ENCODE data around the gene CACNA1E.

The CACNA1E gene

DNA sequence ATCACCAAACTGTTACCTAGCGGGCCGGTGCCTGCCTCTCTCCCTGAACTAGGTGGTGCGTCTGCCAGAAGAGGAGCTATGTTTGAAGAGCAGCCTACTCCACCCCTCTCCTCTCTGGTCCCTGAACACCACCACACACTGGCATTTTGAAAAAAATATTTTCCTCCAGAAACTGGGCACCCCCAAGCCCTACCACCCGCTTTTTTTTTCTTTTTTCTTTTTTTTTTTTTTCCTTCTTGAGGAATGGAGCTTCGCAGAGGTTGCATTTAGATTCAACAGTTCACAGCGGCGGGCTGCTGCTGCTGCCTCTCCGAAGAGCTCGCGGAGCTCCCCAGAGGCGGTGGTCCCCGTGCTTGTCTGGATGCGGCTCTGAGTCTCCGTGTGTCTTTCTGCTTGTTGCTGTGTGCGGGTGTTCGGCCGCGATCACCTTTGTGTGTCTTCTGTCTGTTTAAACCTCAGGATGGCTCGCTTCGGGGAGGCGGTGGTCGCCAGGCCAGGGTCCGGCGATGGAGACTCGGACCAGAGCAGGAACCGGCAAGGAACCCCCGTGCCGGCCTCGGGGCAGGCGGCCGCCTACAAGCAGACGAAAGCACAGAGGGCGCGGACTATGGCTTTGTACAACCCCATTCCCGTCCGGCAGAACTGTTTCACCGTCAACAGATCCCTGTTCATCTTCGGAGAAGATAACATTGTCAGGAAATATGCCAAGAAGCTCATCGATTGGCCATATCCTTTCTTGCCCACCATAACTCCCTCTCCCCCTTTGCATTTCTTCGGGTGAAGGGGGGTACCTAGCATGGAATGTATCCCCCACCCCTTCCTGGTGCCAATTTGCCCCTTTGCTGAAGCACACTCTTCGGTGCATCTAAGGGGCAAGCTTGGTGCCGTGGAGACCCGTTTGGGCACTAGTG, at the start of gene CACNA1E:
TSS of gene CACNA1E (plus strand) at position 233 of the 911 bp plus-strand sequence. CDS start at position 461, 228 bp downstream.
- H3K4me2 ChIP-seq: no peak within 1 kb of the TSS
- H4K20me1 ChIP-seq: no peaks in the 10 kb centered on the region
- H3K4me3 ChIP-seq: no peak within 1 kb of the TSS
- no peak for TF ChIP-seq Cebpa-rat (IDR thresholded peaks at IDR 0.05)
- peaks cover 7% of the 10 kb centered on the region; the same call in 1 of the 2 replicates for H3K4me1 ChIP-seq
- no peak within 1 kb of the TSS for H3K27ac ChIP-seq
- H3K36me3 ChIP-seq: no peaks in the 10 kb centered on the region
- peaks cover 42% of the 10 kb centered on the region for H3K9me3 ChIP-seq
- H3K27me3 ChIP-seq: peaks cover 57% of the 10 kb centered on the region
- H3K9ac ChIP-seq: no peak within 1 kb of the TSS

DNA sequence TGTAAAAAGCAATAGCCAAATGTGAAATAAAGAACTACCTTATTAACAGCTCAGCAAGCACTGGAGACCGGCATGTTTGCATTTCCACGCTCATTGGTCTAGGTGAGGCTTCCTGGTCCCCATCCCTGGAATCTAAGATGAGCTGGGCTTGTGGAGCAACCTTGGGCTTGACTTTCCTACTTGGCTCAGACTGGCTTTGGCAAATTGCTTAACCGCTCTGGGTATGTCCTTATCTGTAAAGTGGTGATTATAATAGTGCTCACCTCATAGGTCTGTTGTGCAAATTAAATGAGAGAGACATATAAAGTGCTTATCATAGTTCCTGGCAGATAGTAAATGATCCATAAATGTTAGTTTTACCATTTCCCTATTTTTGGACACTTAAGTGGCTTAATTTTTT, 49.4 kb upstream of the CACNA1E start:
- no peaks in the 10 kb centered on the region for H3K9me3 ChIP-seq
- no peaks in the 10 kb centered on the region for H3K27me3 ChIP-seq
- TF ChIP-seq Cebpa-rat (IDR thresholded peaks at IDR 0.05): no peak

DNA sequence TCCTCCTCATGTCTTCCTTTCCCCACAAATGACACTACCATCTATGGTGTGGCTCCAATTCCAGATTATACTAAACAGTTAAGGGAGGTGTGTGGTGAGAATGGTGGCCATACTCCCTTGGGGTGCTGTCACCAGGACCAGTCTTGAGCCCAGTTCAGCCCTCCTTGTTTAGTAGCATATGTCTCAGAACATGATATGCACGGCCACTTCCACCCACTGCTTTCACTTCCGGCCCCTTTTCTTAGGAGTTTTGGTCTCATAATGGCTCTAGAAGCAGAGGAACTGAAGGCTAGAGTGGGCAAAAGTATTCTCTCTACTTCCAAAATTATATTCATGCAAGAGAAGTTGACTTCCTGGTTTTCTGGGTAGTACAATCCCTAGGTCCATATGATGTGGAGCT, 45.3 kb upstream of the CACNA1E start:
- no peaks in the 10 kb centered on the region for H4K20me1 ChIP-seq
- no peak overlapping the region for H3K27ac ChIP-seq
- no peaks in the 10 kb centered on the region for H3K4me1 ChIP-seq
- no peaks in the 10 kb centered on the region for H3K9me3 ChIP-seq
- no peak overlapping the region for H3K4me3 ChIP-seq
- H3K36me3 ChIP-seq: no peaks in the 10 kb centered on the region
- no peak overlapping the region for H3K9ac ChIP-seq
- no peak overlapping the region for H3K4me2 ChIP-seq
- TF ChIP-seq Cebpa-rat (IDR thresholded peaks at IDR 0.05): no peak
- H3K27me3 ChIP-seq: no peaks in the 10 kb centered on the region

More for the DNA sequence above, 49.4 kb upstream of the CACNA1E start:
- Histone ChIP-seq H3K36me3 (no peaks in the 10 kb centered on the region), H3K27ac (no peak overlapping the region), H4K20me1 (no peaks in the 10 kb centered on the region), H3K4me1 (peaks cover 8% of the 10 kb centered on the region; the same call in 1 of the 2 replicates), H3K9ac (no peak overlapping the region), H3K4me2 (no peak overlapping the region), H3K4me3 (no peak overlapping the region)

DNA sequence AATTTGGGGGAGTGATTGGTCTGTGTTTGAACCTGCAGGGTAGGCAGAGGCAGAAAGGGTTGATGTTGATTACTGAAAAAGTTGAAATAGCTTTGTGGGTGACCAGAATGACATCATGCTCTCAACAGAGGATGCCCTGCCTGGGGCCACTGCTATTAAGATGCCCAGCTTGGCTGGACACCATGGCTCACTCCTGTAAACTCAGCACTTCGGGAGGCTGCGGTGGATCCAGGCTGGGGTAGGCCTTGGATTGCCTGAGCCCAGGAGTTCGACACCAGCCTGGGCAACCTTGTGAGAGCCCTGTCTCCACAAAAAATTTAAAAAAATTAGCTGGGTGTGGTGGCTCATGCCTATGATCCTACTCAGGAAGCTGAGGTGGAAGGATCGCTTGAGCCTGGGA, 42.8 kb upstream of the CACNA1E start:
- H3K27me3 ChIP-seq: no peaks in the 10 kb centered on the region
- H3K9me3 ChIP-seq: no peaks in the 10 kb centered on the region
- H3K9ac ChIP-seq: no peak overlapping the region
- H4K20me1 ChIP-seq: no peaks in the 10 kb centered on the region
- H3K4me1 ChIP-seq: no peaks in the 10 kb centered on the region
- no peak overlapping the region for H3K27ac ChIP-seq
- H3K36me3 ChIP-seq: no peaks in the 10 kb centered on the region
- TF ChIP-seq Cebpa-rat (IDR thresholded peaks at IDR 0.05): no peak
- H3K4me2 ChIP-seq: no peak overlapping the region
- no peak overlapping the region for H3K4me3 ChIP-seq

DNA sequence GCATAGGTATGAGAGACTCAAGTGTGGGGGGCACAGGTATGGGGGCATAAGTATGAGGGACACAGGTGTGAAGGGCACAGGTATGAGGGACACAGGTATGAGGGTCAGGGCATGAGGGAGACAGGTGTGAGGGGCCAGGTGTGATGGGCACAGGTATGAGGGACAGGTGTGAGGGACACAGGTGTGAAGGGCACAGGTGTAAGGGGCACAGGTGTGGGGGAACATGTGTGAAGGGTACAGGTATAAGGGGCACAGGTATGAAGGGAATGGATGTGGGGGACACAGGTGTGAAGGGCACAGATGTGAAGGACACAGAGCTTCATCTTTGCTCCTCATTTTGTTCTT, 41.2 kb upstream of the CACNA1E start:
- no peaks in the 10 kb centered on the region for H3K27me3 ChIP-seq
- H3K36me3 ChIP-seq: no peaks in the 10 kb centered on the region
- no peak overlapping the region for H3K4me2 ChIP-seq
- H3K27ac ChIP-seq: no peak overlapping the region
- H3K4me1 ChIP-seq: no peaks in the 10 kb centered on the region
- no peak overlapping the region for H3K9ac ChIP-seq
- TF ChIP-seq Cebpa-rat (IDR thresholded peaks at IDR 0.05): no peak
- no peaks in the 10 kb centered on the region for H3K9me3 ChIP-seq
- H4K20me1 ChIP-seq: no peaks in the 10 kb centered on the region
- H3K4me3 ChIP-seq: no peak overlapping the region

DNA sequence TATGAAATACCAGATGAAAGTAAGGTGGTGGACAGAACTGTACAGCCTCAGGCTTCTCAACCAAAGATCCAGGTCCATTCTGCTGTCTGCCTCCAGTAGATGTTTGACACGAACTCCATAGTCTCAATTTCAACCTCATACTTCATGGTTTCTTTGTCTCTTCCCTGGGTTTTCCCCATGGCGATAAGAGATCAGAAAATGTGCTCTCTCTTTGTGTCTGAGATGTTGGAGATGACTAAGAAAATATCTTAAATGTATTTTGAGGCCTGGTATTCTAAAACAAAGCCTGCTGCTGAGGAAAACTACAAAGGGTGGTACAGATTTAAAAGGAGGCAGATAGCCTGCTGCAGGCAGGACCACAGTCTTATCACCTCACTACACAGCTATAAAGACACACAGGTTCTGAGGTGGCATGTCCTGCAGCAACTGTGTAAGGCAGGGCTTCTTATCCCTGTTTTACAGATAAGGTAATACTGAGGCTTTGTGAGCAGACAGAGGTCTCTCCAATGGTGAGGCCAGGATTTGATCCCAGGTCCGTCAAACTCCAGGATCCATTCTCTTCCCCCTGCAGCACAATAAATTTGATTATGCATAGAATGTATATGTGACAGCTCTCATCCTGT, 40.0 kb upstream of the CACNA1E start:
- no peak overlapping the region for H3K9ac ChIP-seq
- H3K27ac ChIP-seq: no peak overlapping the region
- no peaks in the 10 kb centered on the region for H3K4me1 ChIP-seq
- no peaks in the 10 kb centered on the region for H3K27me3 ChIP-seq
- H4K20me1 ChIP-seq: no peaks in the 10 kb centered on the region
- H3K36me3 ChIP-seq: no peaks in the 10 kb centered on the region
- no peak for TF ChIP-seq Cebpa-rat (IDR thresholded peaks at IDR 0.05)
- H3K9me3 ChIP-seq: no peaks in the 10 kb centered on the region
- no peak overlapping the region for H3K4me2 ChIP-seq
- H3K4me3 ChIP-seq: no peak overlapping the region

DNA sequence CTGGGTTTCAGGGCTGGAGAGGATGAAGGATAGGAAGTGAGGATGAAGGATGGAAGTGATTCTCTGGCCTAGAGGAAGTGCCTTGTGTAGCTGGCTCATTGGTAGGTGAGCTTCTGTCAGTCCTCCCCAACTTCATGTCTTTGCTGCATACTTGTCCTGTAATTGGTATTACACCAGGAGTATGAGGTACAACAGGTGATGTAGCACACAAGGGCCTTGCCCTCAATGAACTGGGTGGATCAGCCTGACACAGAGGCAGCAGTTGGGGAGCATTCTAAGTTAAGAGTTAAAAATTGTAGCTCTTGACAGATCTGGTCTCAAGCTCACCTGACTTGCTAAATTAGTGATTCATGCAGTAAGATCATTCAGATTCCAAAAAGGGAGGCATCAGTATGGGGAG, 37.9 kb upstream of the CACNA1E start:
- Histone ChIP-seq H3K27ac (no peak overlapping the region), H3K4me2 (no peak overlapping the region), H3K9ac (no peak overlapping the region), H3K4me3 (no peak overlapping the region), H3K27me3 (no peaks in the 10 kb centered on the region), H3K9me3 (no peaks in the 10 kb centered on the region), H3K4me1 (no peaks in the 10 kb centered on the region), H4K20me1 (no peaks in the 10 kb centered on the region), H3K36me3 (no peaks in the 10 kb centered on the region)
- TF ChIP-seq Cebpa-rat (IDR thresholded peaks at IDR 0.05): no peak

DNA sequence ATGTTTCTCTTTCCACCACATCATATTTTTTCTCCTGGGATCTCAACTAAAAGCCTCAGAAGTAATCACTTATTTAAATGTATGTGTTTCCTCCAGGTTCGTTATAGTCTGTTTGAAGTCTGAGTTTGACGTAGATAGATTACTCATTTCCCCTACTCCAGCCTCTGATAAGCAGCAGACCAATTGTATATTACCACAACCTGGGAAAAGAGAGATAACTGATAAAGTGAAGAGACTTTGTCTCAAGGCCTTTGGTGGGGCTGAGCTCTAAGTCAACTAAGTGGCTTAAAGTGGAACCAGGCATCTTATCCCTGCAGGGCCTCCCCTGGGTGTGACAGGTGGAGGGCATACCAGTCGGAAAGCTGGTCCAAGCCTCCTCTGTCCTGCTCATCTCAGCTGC, 34.9 kb upstream of the CACNA1E start:
- no peaks in the 10 kb centered on the region for H3K27me3 ChIP-seq
- no peak for TF ChIP-seq Cebpa-rat (IDR thresholded peaks at IDR 0.05)
- no peak overlapping the region for H3K4me3 ChIP-seq
- no peaks in the 10 kb centered on the region for H4K20me1 ChIP-seq
- H3K36me3 ChIP-seq: no peaks in the 10 kb centered on the region
- H3K4me2 ChIP-seq: no peak overlapping the region
- no peaks in the 10 kb centered on the region for H3K9me3 ChIP-seq
- H3K27ac ChIP-seq: no peak overlapping the region
- H3K9ac ChIP-seq: no peak overlapping the region
- H3K4me1 ChIP-seq: no peaks in the 10 kb centered on the region

DNA sequence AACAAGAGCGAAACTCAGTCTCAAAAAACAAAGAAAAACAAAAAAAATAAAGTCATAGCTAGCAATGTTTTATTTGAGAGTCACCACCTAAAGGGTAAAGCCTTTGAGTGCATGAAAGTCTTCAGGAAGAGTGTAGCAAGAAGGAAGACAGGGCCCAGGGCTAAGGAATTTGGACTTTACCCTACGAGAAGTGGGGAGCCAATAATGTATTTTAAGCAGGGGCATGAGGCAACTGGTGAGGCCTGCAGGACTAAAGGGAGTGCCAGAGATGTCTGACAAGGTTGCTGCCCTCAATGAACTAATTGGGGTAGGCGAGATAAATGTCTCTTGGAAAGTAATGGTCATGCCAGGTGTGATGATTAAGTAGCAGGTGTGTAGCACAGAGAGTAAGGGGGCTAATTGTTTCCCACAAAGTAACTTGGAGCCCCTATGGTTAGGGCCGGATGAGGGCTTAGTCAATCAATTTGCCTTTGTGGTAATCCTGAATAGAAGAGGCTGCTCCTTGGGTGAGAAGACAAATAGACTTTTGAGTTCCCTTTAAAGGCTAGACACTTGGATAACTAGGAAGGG, 31.6 kb upstream of the CACNA1E start:
- no peak overlapping the region for H3K4me2 ChIP-seq

DNA sequence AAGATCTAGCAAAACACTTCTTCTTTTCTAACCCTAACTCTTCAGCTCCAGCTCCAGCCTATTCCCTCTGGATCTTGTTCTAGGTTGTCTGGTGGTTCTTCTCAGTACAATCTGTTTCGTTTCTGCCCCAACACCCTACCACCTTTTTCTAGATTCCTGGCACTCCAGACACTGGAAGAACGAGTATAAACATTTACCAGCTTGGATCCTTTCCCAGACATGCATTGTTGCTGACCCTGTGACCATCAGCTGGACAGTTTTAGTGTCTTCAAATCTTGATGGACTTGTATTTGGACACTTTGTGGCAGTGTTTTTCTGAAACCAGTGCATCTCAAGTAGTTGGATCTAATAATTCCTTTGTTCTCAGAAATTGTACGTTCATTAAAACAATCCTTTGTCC, 30.6 kb upstream of the CACNA1E start:
- Histone ChIP-seq H3K4me2 (no peak overlapping the region), H3K36me3 (no peaks in the 10 kb centered on the region), H3K27ac (no peak overlapping the region), H3K9me3 (peaks cover 5% of the 10 kb centered on the region; the same call in 1 of the 2 replicates), H3K9ac (no peak overlapping the region), H3K4me1 (no peaks in the 10 kb centered on the region), H3K4me3 (no peak overlapping the region), H3K27me3 (no peaks in the 10 kb centered on the region), H4K20me1 (no peaks in the 10 kb centered on the region)
- TF ChIP-seq Cebpa-rat (IDR thresholded peaks at IDR 0.05): no peak

More for the DNA sequence above, 31.6 kb upstream of the CACNA1E start:
- Histone ChIP-seq H3K27ac (no peak overlapping the region), H4K20me1 (no peaks in the 10 kb centered on the region), H3K4me1 (no peaks in the 10 kb centered on the region), H3K9ac (no peak overlapping the region), H3K27me3 (no peaks in the 10 kb centered on the region), H3K9me3 (no peaks in the 10 kb centered on the region), H3K36me3 (no peaks in the 10 kb centered on the region), H3K4me3 (no peak overlapping the region)
- no peak for TF ChIP-seq Cebpa-rat (IDR thresholded peaks at IDR 0.05)
